K562 (cell line): ENCODE data around the gene YIPF4. TPM values are rescaled to one million over a fixed set of nuclear protein-coding genes. Genes with fewer than 3 reads are reported as not detected.

Source experiments
- CBX1 ChIP-seq: sonication (generic); IDR thresholded peaks from 2 replicates; pipeline ENCODE4 v1.6.1; 2016; ENCODE audit warnings: antibody characterized with exemption, low read depth, mild to moderate bottlenecking
- CEBPG ChIP-seq, 3 experiments: fragments of 200-800 bp in 1 of 3; sonication (Bioruptor generic) in 1 of 3; sonication (generic) in 1 of 3; formaldehyde crosslinking in 1 of 3; IDR thresholded peaks in 2 of 3; conservative IDR thresholded peaks in 1 of 3; 2 replicates each; pipeline versions ENCODE4 v1.6.1 to v1.8.0; 2016 to 2022; ENCODE audit warnings: missing compliant biosample characterization in 2 of 3, missing genetic modification characterization in 2 of 3, mild to moderate bottlenecking in 1 of 3, missing genetic modification reagents in 1 of 3
- ETV5 ChIP-seq: sonication (generic); formaldehyde crosslinking; IDR thresholded peaks from 2 replicates; pipeline ENCODE4 v1.4.0; 2020; ENCODE audit warnings: low read depth, mild to moderate bottlenecking, missing genetic modification reagents
- KAT8 ChIP-seq: fragments of 450-650 bp; IDR thresholded peaks from 2 replicates; pipeline ENCODE4 v1.6.1; 2016; ENCODE audit warnings: low read depth, mild to moderate bottlenecking
- MAZ ChIP-seq, 2 experiments: fragments of 450-650 bp in 1 of 2; sonication (generic) in 1 of 2; formaldehyde crosslinking; IDR thresholded peaks in 1 of 2; conservative IDR thresholded peaks in 1 of 2; 2 replicates each; pipeline versions ENCODE4 v1.4.0 to v1.5.0; 2020; ENCODE audit warnings: mild to moderate bottlenecking in 1 of 2, missing genetic modification reagents in 1 of 2
- NCOA6 ChIP-seq: fragments of 450-650 bp; IDR thresholded peaks from 2 replicates; pipeline ENCODE4 v1.6.1; 2017; ENCODE audit warnings: mild to moderate bottlenecking
- RFX1 ChIP-seq: fragments of 450-650 bp; IDR thresholded peaks from 2 replicates; pipeline ENCODE4 v1.6.1; 2016; ENCODE audit warnings: mild to moderate bottlenecking, moderate library complexity
- SMARCC2 ChIP-seq: fragments of 450-650 bp; IDR thresholded peaks from 2 replicates; pipeline ENCODE4 v1.6.1; 2017; ENCODE audit warnings: antibody characterized with exemption, moderate library complexity, mild to moderate bottlenecking, low read depth
- ZFP1 ChIP-seq: fragments of 450-650 bp; formaldehyde crosslinking; IDR thresholded peaks from 2 replicates; pipeline ENCODE4 v1.4.0; 2020; ENCODE audit warnings: mild to moderate bottlenecking, mixed read lengths
- polyA plus RNA-seq, 8 experiments: library from polyadenylated mRNA; depleted of rRNA in 4 of 8; stranded (reverse) in 5 of 8; unstranded in 3 of 8; fragments of >200 nt; fragmentation: Nextera tagmentation in 2 of 8; fragmentation: Illumina TruSeq in 1 of 8; extraction: Ambion mirVana in 2 of 8; extraction: Trizol in 1 of 8; gene quantifications; 2 replicates each; pipeline versions ENCODE4 v1.2.1 to v1.2.3, GENCODE V29; 2011 to 2014; ENCODE audit warnings: inconsistent platforms in 1 of 8, missing spikeins in 1 of 8
- total RNA-seq, 7 experiments: library from RNA; depleted of rRNA in 6 of 7; stranded (reverse); fragments of >200 nt in 6 of 7; fragmentation: Illumina TruSeq in 2 of 7; extraction: Trizol in 2 of 7; gene quantifications; 2 replicates each; pipeline versions ENCODE4 v1.2.1 to v1.2.3, GENCODE V29; 2011 to 2021; ENCODE audit warnings: low replicate concordance in 1 of 7
- TF ChIP-seq, protein P1 (sequence below), 2 experiments: fragments of 450-650 bp; IDR thresholded peaks; 2 replicates each; pipeline ENCODE4 v1.6.1; 2018; ENCODE audit warnings: mild to moderate bottlenecking in 2 of 2, low read depth in 1 of 2; ENCODE audit not compliant: partially characterized antibody in 2 of 2
- TF ChIP-seq, protein P2 (sequence below): fragments of 250-450 bp; sonication (Bioruptor Pico); IDR thresholded peaks from 2 replicates; pipeline ENCODE4 v1.8.0; 2022; ENCODE audit warnings: inconsistent platforms
- TF ChIP-seq, protein P3 (sequence below): sonication (generic); formaldehyde crosslinking; IDR thresholded peaks from 2 replicates; pipeline ENCODE4 v1.8.0; 2022; ENCODE audit warnings: mild to moderate bottlenecking, missing genetic modification reagents
- TF ChIP-seq, protein P4 (sequence below): sonication (generic); formaldehyde crosslinking; IDR thresholded peaks from 2 replicates; pipeline ENCODE4 v1.8.0; 2023; ENCODE audit warnings: missing genetic modification reagents, mild to moderate bottlenecking, borderline replicate concordance

The YIPF4 gene
- total and polyA plus RNA-seq, 9 of the 15 experiments (the other 6 are each of a cell fraction or from before 2014, with no cell fraction given): 4.9 to 46.9 (median 17.5) TPM

DNA sequence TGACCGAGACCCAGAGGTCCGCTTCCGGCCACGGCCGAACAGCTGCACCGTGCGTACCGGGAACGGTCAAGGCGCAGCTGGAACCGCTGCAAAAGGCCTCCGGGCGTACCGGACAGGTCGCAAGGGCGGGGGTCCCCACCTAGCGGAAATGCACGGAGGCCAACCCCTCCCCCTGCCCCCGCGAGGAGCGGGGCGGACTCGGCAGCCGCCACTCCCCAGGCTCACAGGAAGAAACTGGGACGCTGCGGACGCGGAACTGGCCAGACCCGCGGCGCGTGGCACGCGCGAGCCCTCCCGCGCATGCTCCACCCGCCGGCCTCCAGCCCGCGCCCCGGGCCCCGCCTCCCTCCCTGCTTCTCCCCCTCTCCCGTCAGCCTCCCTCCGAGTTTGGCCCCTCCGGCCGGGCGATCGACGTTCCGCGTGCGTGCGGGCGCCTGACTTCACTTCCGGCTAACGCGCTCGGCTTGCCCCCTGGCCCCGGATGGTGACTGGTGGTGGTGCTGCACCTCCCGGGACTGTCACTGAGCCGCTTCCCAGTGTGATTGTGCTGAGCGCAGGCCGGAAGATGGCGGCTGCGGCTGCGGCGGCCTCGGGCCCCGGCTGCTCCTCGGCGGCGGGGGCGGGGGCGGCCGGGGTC, 79.1 kb downstream of the YIPF4 start, which contains the start of gene BIRC6 (continued):
- TF ChIP-seq SMARCC2 (no peak), CEBPG (CRISPR knock-in tag; IDR thresholded peaks at IDR 0.05) (peak; percentile 46; the same call in 1 of the 2 replicates), CEBPG (tag; conservative IDR thresholded peaks at IDR 0.05 in 1 of 2, IDR thresholded peaks at IDR 0.05 in 1 of 2) (no peak), ETV5 (CRISPR knock-in tag) (peak; percentile 95), ZFP1 (CRISPR knock-in tag) (no peak), NCOA6 (peak; percentile 70), KAT8 (no peak), CBX1 (peak; percentile 90; the same call in 1 of the 2 replicates), MAZ (CRISPR knock-in tag; conservative IDR thresholded peaks at IDR 0.05 in 1 of 2, IDR thresholded peaks at IDR 0.05 in 1 of 2) (peak; percentile 94 to 96), RFX1 (no peak)
- TF ChIP-seq, protein P1, sequence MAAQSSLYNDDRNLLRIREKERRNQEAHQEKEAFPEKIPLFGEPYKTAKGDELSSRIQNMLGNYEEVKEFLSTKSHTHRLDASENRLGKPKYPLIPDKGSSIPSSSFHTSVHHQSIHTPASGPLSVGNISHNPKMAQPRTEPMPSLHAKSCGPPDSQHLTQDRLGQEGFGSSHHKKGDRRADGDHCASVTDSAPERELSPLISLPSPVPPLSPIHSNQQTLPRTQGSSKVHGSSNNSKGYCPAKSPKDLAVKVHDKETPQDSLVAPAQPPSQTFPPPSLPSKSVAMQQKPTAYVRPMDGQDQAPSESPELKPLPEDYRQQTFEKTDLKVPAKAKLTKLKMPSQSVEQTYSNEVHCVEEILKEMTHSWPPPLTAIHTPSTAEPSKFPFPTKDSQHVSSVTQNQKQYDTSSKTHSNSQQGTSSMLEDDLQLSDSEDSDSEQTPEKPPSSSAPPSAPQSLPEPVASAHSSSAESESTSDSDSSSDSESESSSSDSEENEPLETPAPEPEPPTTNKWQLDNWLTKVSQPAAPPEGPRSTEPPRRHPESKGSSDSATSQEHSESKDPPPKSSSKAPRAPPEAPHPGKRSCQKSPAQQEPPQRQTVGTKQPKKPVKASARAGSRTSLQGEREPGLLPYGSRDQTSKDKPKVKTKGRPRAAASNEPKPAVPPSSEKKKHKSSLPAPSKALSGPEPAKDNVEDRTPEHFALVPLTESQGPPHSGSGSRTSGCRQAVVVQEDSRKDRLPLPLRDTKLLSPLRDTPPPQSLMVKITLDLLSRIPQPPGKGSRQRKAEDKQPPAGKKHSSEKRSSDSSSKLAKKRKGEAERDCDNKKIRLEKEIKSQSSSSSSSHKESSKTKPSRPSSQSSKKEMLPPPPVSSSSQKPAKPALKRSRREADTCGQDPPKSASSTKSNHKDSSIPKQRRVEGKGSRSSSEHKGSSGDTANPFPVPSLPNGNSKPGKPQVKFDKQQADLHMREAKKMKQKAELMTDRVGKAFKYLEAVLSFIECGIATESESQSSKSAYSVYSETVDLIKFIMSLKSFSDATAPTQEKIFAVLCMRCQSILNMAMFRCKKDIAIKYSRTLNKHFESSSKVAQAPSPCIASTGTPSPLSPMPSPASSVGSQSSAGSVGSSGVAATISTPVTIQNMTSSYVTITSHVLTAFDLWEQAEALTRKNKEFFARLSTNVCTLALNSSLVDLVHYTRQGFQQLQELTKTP (IDR thresholded peaks at IDR 0.05; ENCODE audit: low read depth in 1 of 2, partially characterized antibody in 2 of 2): peak in 1 of 2 experiments; percentile 7
- TF ChIP-seq, protein P2, sequence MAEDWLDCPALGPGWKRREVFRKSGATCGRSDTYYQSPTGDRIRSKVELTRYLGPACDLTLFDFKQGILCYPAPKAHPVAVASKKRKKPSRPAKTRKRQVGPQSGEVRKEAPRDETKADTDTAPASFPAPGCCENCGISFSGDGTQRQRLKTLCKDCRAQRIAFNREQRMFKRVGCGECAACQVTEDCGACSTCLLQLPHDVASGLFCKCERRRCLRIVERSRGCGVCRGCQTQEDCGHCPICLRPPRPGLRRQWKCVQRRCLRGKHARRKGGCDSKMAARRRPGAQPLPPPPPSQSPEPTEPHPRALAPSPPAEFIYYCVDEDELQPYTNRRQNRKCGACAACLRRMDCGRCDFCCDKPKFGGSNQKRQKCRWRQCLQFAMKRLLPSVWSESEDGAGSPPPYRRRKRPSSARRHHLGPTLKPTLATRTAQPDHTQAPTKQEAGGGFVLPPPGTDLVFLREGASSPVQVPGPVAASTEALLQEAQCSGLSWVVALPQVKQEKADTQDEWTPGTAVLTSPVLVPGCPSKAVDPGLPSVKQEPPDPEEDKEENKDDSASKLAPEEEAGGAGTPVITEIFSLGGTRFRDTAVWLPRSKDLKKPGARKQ (CRISPR knock-in tag): no peak
- TF ChIP-seq, protein P3, sequence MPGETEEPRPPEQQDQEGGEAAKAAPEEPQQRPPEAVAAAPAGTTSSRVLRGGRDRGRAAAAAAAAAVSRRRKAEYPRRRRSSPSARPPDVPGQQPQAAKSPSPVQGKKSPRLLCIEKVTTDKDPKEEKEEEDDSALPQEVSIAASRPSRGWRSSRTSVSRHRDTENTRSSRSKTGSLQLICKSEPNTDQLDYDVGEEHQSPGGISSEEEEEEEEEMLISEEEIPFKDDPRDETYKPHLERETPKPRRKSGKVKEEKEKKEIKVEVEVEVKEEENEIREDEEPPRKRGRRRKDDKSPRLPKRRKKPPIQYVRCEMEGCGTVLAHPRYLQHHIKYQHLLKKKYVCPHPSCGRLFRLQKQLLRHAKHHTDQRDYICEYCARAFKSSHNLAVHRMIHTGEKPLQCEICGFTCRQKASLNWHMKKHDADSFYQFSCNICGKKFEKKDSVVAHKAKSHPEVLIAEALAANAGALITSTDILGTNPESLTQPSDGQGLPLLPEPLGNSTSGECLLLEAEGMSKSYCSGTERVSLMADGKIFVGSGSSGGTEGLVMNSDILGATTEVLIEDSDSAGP (CRISPR knock-in tag): no peak
- TF ChIP-seq, protein P4, sequence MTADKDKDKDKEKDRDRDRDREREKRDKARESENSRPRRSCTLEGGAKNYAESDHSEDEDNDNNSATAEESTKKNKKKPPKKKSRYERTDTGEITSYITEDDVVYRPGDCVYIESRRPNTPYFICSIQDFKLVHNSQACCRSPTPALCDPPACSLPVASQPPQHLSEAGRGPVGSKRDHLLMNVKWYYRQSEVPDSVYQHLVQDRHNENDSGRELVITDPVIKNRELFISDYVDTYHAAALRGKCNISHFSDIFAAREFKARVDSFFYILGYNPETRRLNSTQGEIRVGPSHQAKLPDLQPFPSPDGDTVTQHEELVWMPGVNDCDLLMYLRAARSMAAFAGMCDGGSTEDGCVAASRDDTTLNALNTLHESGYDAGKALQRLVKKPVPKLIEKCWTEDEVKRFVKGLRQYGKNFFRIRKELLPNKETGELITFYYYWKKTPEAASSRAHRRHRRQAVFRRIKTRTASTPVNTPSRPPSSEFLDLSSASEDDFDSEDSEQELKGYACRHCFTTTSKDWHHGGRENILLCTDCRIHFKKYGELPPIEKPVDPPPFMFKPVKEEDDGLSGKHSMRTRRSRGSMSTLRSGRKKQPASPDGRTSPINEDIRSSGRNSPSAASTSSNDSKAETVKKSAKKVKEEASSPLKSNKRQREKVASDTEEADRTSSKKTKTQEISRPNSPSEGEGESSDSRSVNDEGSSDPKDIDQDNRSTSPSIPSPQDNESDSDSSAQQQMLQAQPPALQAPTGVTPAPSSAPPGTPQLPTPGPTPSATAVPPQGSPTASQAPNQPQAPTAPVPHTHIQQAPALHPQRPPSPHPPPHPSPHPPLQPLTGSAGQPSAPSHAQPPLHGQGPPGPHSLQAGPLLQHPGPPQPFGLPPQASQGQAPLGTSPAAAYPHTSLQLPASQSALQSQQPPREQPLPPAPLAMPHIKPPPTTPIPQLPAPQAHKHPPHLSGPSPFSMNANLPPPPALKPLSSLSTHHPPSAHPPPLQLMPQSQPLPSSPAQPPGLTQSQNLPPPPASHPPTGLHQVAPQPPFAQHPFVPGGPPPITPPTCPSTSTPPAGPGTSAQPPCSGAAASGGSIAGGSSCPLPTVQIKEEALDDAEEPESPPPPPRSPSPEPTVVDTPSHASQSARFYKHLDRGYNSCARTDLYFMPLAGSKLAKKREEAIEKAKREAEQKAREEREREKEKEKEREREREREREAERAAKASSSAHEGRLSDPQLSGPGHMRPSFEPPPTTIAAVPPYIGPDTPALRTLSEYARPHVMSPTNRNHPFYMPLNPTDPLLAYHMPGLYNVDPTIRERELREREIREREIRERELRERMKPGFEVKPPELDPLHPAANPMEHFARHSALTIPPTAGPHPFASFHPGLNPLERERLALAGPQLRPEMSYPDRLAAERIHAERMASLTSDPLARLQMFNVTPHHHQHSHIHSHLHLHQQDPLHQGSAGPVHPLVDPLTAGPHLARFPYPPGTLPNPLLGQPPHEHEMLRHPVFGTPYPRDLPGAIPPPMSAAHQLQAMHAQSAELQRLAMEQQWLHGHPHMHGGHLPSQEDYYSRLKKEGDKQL: peak; percentile 54; the same call in 1 of the 2 replicates
